SK-N-SH treated with all-trans-retinoic acid at 6 μM for 48 hours (cell line): ENCODE measurements around the gene LAMA2.

Experiments used
- ATAC-seq: fragments of 200-7000 bp; cut with Tn5 transposase; 3 replicates; pipeline ENCODE4 v1.9.1; 2020; ENCODE audit warnings: mild to moderate bottlenecking, moderate library complexity
- ARNTL ChIP-seq: fragments of 450-650 bp; formaldehyde crosslinking; IDR thresholded peaks from 2 replicates; pipeline ENCODE4 v1.5.0; 2020; ENCODE audit warnings: low read depth, mild to moderate bottlenecking, moderate library complexity, borderline replicate concordance
- BACH2 ChIP-seq: fragments of 250-450 bp; sonication (Bioruptor Pico); IDR thresholded peaks from 2 replicates; pipeline ENCODE4 v1.9.0; 2021; ENCODE audit warnings: mild to moderate bottlenecking, borderline replicate concordance
- ESRRG ChIP-seq: fragments of 250-450 bp; sonication (Bioruptor Pico); IDR thresholded peaks from 2 replicates; pipeline ENCODE4 v1.6.1; 2021; ENCODE audit warnings: mild to moderate bottlenecking
- GLIS3 ChIP-seq: fragments of 250-450 bp; sonication (Bioruptor Pico); IDR thresholded peaks from 2 replicates; pipeline ENCODE4 v1.5.0; 2020; ENCODE audit warnings: mild to moderate bottlenecking, moderate library complexity
- ISL1 ChIP-seq: fragments of 250-450 bp; sonication (Bioruptor Pico); IDR thresholded peaks from 2 replicates; pipeline ENCODE4 v2.1.2; 2022; ENCODE audit warnings: mild to moderate bottlenecking, moderate library complexity
- OSR1 ChIP-seq: fragments of 250-450 bp; sonication (Bioruptor Pico); IDR thresholded peaks from 2 replicates; pipeline ENCODE4 v1.8.0; 2022; ENCODE audit warnings: moderate library complexity, mild to moderate bottlenecking, inconsistent platforms
- PPARA ChIP-seq: fragments of 250-450 bp; sonication (Bioruptor Pico); IDR thresholded peaks from 2 replicates; pipeline ENCODE4 v1.5.0; 2020; ENCODE audit warnings: mild to moderate bottlenecking, borderline replicate concordance
- RARB ChIP-seq: fragments of 250-450 bp; sonication (Bioruptor Pico); IDR thresholded peaks from 2 replicates; pipeline ENCODE4 v1.8.0; 2021; ENCODE audit warnings: mild to moderate bottlenecking, moderate library complexity
- SNAI2 ChIP-seq: fragments of 250-450 bp; sonication (Bioruptor Pico); IDR thresholded peaks from 2 replicates; pipeline ENCODE4 v1.5.0; 2020; ENCODE audit warnings: mild to moderate bottlenecking, moderate library complexity
- TCF4 ChIP-seq: fragments of 250-450 bp; sonication (Bioruptor Pico); IDR thresholded peaks from 2 replicates; pipeline ENCODE4 v1.8.0; 2021; ENCODE audit warnings: mild to moderate bottlenecking, moderate library complexity, borderline replicate concordance
- TOX ChIP-seq: fragments of 250-450 bp; sonication (Bioruptor Pico); IDR thresholded peaks from 2 replicates; pipeline ENCODE4 v1.8.0; 2021; ENCODE audit warnings: mild to moderate bottlenecking, moderate library complexity, borderline replicate concordance
- ZC3H10 ChIP-seq: fragments of 250-450 bp; sonication (Bioruptor Pico); IDR thresholded peaks from 2 replicates; pipeline ENCODE4 v1.5.1; 2021; ENCODE audit warnings: mild to moderate bottlenecking, moderate library complexity
- ZFP3 ChIP-seq: fragments of 250-450 bp; sonication (Bioruptor Pico); IDR thresholded peaks from 2 replicates; pipeline ENCODE4 v1.5.0; 2020; ENCODE audit warnings: mild to moderate bottlenecking, moderate library complexity
- ZFP30 ChIP-seq: fragments of 450-650 bp; formaldehyde crosslinking; IDR thresholded peaks from 2 replicates; pipeline ENCODE4 v1.5.0; 2022; ENCODE audit warnings: mild to moderate bottlenecking, moderate library complexity
- ZNF565 ChIP-seq: fragments of 450-650 bp; formaldehyde crosslinking; conservative IDR thresholded peaks from 2 replicates; pipeline ENCODE4 v1.5.0; 2020; ENCODE audit warnings: low read depth, mild to moderate bottlenecking, moderate library complexity
- ZNF70 ChIP-seq: fragments of 450-650 bp; formaldehyde crosslinking; IDR thresholded peaks from 2 replicates; pipeline ENCODE4 v1.5.0; 2020; ENCODE audit warnings: mild to moderate bottlenecking, moderate library complexity
- ZNF8 ChIP-seq: fragments of 450-650 bp; formaldehyde crosslinking; IDR thresholded peaks from 2 replicates; pipeline ENCODE4 v1.5.0; 2020; ENCODE audit warnings: mild to moderate bottlenecking, moderate library complexity
- TF ChIP-seq, protein P1 (sequence below): fragments of 250-450 bp; sonication (Bioruptor Pico); IDR thresholded peaks from 2 replicates; pipeline ENCODE4 v1.5.1; 2020; ENCODE audit warnings: low read depth, mild to moderate bottlenecking, moderate library complexity
- TF ChIP-seq, protein P2 (sequence below): fragments of 250-450 bp; sonication (Bioruptor Pico); IDR thresholded peaks from 2 replicates; pipeline ENCODE4 v1.8.0; 2021; ENCODE audit warnings: low read depth, mild to moderate bottlenecking, moderate library complexity, borderline replicate concordance
- TF ChIP-seq, protein P3 (sequence below): fragments of 250-450 bp; sonication (Bioruptor Pico); IDR thresholded peaks from 2 replicates; pipeline ENCODE4 v1.5.1; 2021; ENCODE audit warnings: mild to moderate bottlenecking, moderate library complexity
- TF ChIP-seq, protein P4 (sequence below): fragments of 250-450 bp; sonication (Bioruptor Pico); IDR thresholded peaks from 2 replicates; pipeline ENCODE4 v1.5.0; 2020; ENCODE audit warnings: mild to moderate bottlenecking, moderate library complexity
- TF ChIP-seq, protein P5 (sequence below): fragments of 250-450 bp; sonication (Bioruptor Pico); IDR thresholded peaks from 2 replicates; pipeline ENCODE4 v1.8.0; 2020; ENCODE audit warnings: mild to moderate bottlenecking, moderate library complexity, borderline replicate concordance

The LAMA2 gene

DNA sequence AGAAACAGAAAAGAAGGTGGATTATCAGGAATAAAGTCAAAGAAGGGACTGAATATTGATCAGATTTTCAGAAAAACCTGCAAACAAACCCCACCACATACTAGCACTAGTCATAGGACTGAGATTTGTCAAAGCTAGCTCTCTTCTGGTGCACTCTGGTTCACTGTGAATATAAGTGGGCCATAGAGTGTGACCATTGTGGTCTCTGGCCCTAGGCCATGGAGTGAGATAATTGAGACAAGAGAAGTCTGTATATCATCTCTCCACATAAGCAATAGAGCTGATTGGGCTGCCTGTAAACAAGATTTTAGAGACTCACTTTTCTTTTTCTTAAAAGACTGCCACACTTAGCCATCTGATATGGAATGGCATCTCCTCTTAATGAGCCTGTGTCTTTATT is 247.2 kb downstream of the LAMA2 start:
- no peak for ATAC-seq
- no peak for TF ChIP-seq ZNF70 (CRISPR knock-in tag)
- TF ChIP-seq ARNTL (CRISPR knock-in tag) = no peak
- no peak for TF ChIP-seq TOX
- no peak for TF ChIP-seq ISL1 (CRISPR knock-in tag)
- TF ChIP-seq, protein P1, sequence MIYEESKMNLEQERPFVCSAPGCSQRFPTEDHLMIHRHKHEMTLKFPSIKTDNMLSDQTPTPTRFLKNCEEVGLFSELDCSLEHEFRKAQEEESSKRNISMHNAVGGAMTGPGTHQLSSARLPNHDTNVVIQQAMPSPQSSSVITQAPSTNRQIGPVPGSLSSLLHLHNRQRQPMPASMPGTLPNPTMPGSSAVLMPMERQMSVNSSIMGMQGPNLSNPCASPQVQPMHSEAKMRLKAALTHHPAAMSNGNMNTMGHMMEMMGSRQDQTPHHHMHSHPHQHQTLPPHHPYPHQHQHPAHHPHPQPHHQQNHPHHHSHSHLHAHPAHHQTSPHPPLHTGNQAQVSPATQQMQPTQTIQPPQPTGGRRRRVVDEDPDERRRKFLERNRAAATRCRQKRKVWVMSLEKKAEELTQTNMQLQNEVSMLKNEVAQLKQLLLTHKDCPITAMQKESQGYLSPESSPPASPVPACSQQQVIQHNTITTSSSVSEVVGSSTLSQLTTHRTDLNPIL = no peak
- no peak for TF ChIP-seq SNAI2 (CRISPR knock-in tag)
- no peak for TF ChIP-seq ZFP30 (CRISPR knock-in tag)
- TF ChIP-seq, all 23 proteins: peak for 0

DNA sequence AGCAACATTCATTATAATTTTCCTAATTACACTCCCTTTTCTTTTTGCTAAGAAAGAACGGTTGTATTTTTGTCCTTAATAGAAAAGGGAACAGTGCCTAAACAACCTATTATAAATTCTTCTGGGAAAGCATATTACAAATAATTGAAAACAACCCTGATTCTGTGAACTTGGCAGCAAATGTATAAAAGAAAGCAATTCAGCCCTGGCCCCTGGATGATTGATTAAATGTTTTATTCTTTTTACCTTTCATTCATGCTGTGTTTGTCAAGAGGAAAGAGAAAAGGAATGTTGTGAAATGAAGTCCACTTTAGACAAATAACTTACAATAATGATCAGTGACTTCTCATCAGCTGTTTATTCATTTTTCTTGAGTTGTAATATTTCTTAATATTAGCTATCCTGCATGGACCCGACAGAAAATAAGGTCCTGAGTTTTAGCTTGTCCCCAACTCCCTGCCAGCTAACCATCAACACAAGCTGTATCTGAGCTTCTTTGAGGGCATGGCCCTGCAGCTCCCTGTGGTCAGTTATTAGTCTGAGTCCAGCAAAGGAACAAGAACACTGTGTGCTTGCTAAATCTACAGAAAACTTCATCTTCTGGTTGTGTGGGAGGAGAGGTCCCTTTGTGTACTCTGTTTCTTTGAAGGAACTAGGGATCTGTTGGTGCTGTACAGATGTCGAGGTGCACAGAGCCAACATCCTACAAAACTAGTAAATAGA is 248.2 kb downstream of the LAMA2 start:
- TF ChIP-seq, protein P2, sequence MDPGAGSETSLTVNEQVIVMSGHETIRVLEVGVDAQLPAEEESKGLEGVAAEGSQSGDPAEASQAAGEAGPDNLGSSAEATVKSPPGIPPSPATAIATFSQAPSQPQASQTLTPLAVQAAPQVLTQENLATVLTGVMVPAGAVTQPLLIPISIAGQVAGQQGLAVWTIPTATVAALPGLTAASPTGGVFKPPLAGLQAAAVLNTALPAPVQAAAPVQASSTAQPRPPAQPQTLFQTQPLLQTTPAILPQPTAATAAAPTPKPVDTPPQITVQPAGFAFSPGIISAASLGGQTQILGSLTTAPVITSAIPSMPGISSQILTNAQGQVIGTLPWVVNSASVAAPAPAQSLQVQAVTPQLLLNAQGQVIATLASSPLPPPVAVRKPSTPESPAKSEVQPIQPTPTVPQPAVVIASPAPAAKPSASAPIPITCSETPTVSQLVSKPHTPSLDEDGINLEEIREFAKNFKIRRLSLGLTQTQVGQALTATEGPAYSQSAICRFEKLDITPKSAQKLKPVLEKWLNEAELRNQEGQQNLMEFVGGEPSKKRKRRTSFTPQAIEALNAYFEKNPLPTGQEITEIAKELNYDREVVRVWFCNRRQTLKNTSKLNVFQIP (CRISPR knock-in tag) = no peak
- TF ChIP-seq ESRRG (no peak), ZC3H10 (CRISPR knock-in tag) (no peak), ARNTL (CRISPR knock-in tag) (no peak), ISL1 (CRISPR knock-in tag) (no peak), ZNF565 (CRISPR knock-in tag) (no peak), ZNF8 (no peak), GLIS3 (no peak), TCF4 (no peak), ZNF70 (CRISPR knock-in tag) (no peak), BACH2 (CRISPR knock-in tag) (no peak), PPARA (CRISPR knock-in tag) (no peak)
- TF ChIP-seq, protein P1 = no peak
- no peak for ATAC-seq

DNA sequence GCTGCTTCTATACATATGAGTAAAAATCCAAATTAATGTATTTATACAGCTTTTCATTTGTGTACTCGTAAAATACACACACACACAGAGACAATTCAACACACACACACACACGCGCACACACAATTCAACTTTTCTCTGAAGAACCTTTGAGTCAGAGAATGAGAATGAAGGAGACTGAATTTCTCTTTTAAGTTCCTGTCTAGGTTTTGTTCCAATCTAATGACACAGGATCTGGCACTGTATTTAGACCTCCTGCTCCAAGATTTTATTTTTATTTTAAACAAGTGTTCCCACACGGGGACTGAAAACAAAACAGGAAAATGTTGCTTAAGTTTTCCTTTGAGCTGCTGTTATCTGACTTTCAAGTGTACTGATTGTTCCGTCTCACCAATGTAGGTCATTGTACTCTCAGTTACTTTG is 250.8 kb downstream of the LAMA2 start:
- no peak for ATAC-seq
- TF ChIP-seq ESRRG (no peak), ZC3H10 (CRISPR knock-in tag) (no peak), OSR1 (no peak), ZNF8 (no peak), ZFP30 (CRISPR knock-in tag) (no peak), ZNF565 (CRISPR knock-in tag) (no peak), ARNTL (CRISPR knock-in tag) (no peak), ISL1 (CRISPR knock-in tag) (no peak), TOX (no peak), TCF4 (no peak), RARB (CRISPR knock-in tag) (no peak), ZFP3 (CRISPR knock-in tag) (no peak), ZNF70 (CRISPR knock-in tag) (no peak), BACH2 (CRISPR knock-in tag) (no peak), GLIS3 (no peak)
- TF ChIP-seq, protein P3, sequence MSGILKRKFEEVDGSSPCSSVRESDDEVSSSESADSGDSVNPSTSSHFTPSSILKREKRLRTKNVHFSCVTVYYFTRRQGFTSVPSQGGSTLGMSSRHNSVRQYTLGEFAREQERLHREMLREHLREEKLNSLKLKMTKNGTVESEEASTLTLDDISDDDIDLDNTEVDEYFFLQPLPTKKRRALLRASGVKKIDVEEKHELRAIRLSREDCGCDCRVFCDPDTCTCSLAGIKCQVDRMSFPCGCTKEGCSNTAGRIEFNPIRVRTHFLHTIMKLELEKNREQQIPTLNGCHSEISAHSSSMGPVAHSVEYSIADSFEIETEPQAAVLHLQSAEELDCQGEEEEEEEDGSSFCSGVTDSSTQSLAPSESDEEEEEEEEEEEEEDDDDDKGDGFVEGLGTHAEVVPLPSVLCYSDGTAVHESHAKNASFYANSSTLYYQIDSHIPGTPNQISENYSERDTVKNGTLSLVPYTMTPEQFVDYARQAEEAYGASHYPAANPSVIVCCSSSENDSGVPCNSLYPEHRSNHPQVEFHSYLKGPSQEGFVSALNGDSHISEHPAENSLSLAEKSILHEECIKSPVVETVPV (CRISPR knock-in tag) = no peak
- TF ChIP-seq, protein P4, sequence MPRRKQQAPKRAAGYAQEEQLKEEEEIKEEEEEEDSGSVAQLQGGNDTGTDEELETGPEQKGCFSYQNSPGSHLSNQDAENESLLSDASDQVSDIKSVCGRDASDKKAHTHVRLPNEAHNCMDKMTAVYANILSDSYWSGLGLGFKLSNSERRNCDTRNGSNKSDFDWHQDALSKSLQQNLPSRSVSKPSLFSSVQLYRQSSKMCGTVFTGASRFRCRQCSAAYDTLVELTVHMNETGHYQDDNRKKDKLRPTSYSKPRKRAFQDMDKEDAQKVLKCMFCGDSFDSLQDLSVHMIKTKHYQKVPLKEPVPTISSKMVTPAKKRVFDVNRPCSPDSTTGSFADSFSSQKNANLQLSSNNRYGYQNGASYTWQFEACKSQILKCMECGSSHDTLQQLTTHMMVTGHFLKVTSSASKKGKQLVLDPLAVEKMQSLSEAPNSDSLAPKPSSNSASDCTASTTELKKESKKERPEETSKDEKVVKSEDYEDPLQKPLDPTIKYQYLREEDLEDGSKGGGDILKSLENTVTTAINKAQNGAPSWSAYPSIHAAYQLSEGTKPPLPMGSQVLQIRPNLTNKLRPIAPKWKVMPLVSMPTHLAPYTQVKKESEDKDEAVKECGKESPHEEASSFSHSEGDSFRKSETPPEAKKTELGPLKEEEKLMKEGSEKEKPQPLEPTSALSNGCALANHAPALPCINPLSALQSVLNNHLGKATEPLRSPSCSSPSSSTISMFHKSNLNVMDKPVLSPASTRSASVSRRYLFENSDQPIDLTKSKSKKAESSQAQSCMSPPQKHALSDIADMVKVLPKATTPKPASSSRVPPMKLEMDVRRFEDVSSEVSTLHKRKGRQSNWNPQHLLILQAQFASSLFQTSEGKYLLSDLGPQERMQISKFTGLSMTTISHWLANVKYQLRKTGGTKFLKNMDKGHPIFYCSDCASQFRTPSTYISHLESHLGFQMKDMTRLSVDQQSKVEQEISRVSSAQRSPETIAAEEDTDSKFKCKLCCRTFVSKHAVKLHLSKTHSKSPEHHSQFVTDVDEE (CRISPR knock-in tag) = no peak
- TF ChIP-seq, protein P5, sequence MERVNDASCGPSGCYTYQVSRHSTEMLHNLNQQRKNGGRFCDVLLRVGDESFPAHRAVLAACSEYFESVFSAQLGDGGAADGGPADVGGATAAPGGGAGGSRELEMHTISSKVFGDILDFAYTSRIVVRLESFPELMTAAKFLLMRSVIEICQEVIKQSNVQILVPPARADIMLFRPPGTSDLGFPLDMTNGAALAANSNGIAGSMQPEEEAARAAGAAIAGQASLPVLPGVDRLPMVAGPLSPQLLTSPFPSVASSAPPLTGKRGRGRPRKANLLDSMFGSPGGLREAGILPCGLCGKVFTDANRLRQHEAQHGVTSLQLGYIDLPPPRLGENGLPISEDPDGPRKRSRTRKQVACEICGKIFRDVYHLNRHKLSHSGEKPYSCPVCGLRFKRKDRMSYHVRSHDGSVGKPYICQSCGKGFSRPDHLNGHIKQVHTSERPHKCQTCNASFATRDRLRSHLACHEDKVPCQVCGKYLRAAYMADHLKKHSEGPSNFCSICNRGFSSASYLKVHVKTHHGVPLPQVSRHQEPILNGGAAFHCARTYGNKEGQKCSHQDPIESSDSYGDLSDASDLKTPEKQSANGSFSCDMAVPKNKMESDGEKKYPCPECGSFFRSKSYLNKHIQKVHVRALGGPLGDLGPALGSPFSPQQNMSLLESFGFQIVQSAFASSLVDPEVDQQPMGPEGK (CRISPR knock-in tag) = no peak
